Endothelial cell (in vitro differentiated cells): ENCODE results near the gene SECISBP2L. TPM values are rescaled to one million over a fixed set of nuclear protein-coding genes. Genes with fewer than 3 reads are reported as not detected.
"Not testable (repeated sequence)": the region's sequence is repeated elsewhere in the genome, so short reads cannot be mapped to it uniquely, and the experiment has no call there.

Experiments used
- DNase-seq: peaks from one replicate; pipeline ENCODE4 v3.0.0; 2021; ENCODE audit warnings: low spot score
- H3K27ac Mint-ChIP-seq: one replicate; pipeline ENCODE4 v1.8.0; 2021; ENCODE audit warnings: mixed read lengths, inconsistent platforms; ENCODE audit not compliant: unreplicated experiment
- H3K27me3 Mint-ChIP-seq: one replicate; pipeline ENCODE4 v1.8.0; 2021; ENCODE audit warnings: mild to moderate bottlenecking, moderate library complexity, mixed read lengths, inconsistent platforms; ENCODE audit not compliant: unreplicated experiment
- H3K36me3 Mint-ChIP-seq: one replicate; pipeline ENCODE4 v1.8.0; 2021; ENCODE audit warnings: mild to moderate bottlenecking, low read depth, mixed read lengths, inconsistent platforms; ENCODE audit not compliant: unreplicated experiment
- H3K4me1 Mint-ChIP-seq: one replicate; pipeline ENCODE4 v1.8.0; 2021; ENCODE audit warnings: mild to moderate bottlenecking, mixed read lengths, inconsistent platforms; ENCODE audit not compliant: unreplicated experiment
- H3K4me3 Mint-ChIP-seq: one replicate; pipeline ENCODE4 v1.8.0; 2021; ENCODE audit warnings: mild to moderate bottlenecking, mixed read lengths, inconsistent platforms; ENCODE audit not compliant: unreplicated experiment
- H3K9me3 Mint-ChIP-seq: one replicate; pipeline ENCODE4 v1.8.0; 2021; ENCODE audit warnings: mixed read lengths, inconsistent platforms; ENCODE audit not compliant: unreplicated experiment
- total RNA-seq: library from RNA; stranded (reverse); fragmentation: NEBNext Ultra II Directional; extraction: Animal tissue kit (Norgen Biotek cat#: 25700); gene quantifications from one replicate; pipeline ENCODE4 v1.2.1, GENCODE V29; 2021; ENCODE audit not compliant: unreplicated experiment
- TF ChIP-seq, protein P1 (sequence below): fragments of 200-600 bp; sonication (generic); IDR thresholded peaks from one replicate; pipeline ENCODE4 v1.5.0; 2021; ENCODE audit warnings: antibody characterized with exemption; ENCODE audit not compliant: unreplicated experiment

Gene SECISBP2L
- total RNA-seq, 1 donor from 2014 or later, result 44.3 TPM

DNA sequence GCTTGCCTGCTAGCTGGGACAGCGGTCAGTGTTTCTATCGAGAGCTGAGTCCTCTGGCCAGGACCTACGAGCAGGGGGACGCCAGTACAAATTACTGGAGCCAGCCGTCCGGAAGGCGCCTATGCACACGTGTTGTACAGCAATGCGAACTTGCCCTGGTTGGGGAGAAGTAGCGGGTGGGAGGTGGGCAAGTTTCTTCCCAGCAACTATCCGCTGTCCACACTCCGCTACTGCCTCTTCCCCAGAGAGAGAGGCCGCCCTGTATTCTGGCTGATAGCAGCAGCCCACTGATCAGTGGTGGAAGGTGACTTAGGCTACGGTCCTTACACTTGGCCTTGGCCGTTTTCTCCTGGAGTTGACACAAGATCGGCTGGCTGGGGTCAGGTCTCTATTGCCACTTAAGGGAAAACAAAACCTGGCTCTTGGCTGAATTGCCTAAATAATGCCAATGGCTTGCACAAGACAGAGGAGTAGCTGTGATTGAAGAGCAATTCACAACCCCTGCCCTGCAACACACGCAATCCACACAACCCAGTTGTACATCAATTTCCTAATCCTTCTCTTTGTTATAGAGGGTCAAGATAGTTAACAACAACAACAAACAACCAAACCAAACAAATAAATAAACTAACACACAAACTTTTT lies 69.7 kb downstream of the SECISBP2L start:
- H3K36me3 Mint-ChIP-seq, result no peaks in the 10 kb centered on the region
- no peak overlapping the region for H3K27ac Mint-ChIP-seq
- H3K4me1 Mint-ChIP-seq, result peaks cover 7% of the 10 kb centered on the region
- TF ChIP-seq, protein P1, sequence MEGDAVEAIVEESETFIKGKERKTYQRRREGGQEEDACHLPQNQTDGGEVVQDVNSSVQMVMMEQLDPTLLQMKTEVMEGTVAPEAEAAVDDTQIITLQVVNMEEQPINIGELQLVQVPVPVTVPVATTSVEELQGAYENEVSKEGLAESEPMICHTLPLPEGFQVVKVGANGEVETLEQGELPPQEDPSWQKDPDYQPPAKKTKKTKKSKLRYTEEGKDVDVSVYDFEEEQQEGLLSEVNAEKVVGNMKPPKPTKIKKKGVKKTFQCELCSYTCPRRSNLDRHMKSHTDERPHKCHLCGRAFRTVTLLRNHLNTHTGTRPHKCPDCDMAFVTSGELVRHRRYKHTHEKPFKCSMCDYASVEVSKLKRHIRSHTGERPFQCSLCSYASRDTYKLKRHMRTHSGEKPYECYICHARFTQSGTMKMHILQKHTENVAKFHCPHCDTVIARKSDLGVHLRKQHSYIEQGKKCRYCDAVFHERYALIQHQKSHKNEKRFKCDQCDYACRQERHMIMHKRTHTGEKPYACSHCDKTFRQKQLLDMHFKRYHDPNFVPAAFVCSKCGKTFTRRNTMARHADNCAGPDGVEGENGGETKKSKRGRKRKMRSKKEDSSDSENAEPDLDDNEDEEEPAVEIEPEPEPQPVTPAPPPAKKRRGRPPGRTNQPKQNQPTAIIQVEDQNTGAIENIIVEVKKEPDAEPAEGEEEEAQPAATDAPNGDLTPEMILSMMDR, result no peak
- DNase-seq, result no peak
- H3K9me3 Mint-ChIP-seq, result no peaks in the 10 kb centered on the region
- H3K4me3 Mint-ChIP-seq, result no peak overlapping the region
- H3K27me3 Mint-ChIP-seq, result peaks cover 3% of the 10 kb centered on the region

DNA sequence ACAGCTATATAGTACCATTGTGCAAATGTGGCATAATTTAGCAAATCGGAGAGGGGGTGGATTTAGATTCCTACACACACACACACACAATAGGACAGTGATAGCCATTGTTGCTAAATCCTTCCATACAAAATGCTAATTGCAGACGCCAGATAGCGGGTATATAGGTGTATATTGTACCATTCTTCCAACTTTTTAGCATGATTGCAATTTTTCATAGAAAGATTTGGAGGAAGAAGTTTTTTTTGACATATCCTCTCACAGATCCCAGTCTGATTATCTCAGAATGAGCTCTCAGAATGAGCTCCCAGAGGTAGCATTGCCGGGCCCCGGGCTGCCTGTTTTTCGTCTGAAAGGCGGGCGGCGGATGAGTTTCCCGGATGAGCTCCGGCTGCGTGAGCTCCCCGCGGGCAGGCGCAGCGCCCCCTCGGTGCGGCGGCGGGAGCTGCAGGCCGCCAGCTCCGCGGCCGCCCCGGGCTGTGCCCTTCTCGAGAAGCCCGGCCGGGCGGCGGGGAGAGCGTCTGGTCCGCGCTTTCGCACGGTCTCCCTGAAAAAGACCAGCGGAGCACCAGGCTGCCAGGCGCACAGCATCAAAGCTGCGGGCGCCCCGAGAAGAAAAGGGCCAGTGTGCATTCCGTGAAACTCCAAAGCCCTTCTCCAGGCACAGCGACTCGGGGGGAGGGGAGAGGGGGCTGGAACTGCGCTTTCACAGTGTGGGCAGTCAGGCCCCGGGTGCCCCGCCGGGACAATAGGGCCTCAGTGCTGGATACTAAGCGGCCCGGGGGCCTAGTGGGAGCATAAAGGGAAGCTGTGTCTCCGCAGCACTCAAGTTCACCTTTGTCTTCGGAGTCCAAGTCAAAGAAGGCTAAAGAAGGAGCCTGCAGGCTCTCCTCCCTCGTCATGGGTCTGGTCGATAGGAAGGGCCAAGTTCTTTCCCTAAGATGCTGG lies 70.5 kb downstream of the SECISBP2L start:
- Mint-ChIP-seq H3K36me3 (no peaks in the 10 kb centered on the region), H3K4me3 (peak overlapping the region; percentile 62), H3K27me3 (peaks cover 3% of the 10 kb centered on the region), H3K9me3 (no peaks in the 10 kb centered on the region), H3K4me1 (peaks cover 7% of the 10 kb centered on the region), H3K27ac (peak overlapping the region; percentile 48)
- peak; percentile 95 for DNase-seq
- TF ChIP-seq, protein P1, result peak; percentile 96

DNA sequence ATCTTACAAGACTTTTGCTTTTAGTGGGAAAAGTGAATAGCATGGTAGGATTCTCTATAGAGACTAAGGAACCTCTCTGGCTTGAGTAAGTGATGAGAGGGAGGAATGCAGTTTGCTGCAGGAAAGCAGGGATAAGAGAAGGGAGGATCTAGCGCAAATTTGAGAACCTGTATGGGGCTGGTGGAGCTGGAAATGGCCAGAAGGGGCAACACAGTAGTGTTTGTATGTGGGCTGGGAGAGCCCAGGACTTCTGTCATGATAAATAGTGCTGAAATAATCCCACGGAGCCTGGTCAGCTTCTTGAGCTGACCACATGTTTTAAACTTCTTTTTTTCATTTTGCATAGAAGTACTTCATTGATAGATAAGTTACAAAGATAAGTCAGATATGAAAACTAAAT lies 71.4 kb downstream of the SECISBP2L start:
- no peaks in the 10 kb centered on the region for H3K36me3 Mint-ChIP-seq
- H3K4me1 Mint-ChIP-seq, result peaks cover 7% of the 10 kb centered on the region
- no peaks in the 10 kb centered on the region for H3K9me3 Mint-ChIP-seq
- H3K27ac Mint-ChIP-seq, result no peak overlapping the region
- DNase-seq, result no peak
- TF ChIP-seq, protein P1, result no peak
- H3K27me3 Mint-ChIP-seq, result peaks cover 3% of the 10 kb centered on the region
- no peak overlapping the region for H3K4me3 Mint-ChIP-seq

DNA sequence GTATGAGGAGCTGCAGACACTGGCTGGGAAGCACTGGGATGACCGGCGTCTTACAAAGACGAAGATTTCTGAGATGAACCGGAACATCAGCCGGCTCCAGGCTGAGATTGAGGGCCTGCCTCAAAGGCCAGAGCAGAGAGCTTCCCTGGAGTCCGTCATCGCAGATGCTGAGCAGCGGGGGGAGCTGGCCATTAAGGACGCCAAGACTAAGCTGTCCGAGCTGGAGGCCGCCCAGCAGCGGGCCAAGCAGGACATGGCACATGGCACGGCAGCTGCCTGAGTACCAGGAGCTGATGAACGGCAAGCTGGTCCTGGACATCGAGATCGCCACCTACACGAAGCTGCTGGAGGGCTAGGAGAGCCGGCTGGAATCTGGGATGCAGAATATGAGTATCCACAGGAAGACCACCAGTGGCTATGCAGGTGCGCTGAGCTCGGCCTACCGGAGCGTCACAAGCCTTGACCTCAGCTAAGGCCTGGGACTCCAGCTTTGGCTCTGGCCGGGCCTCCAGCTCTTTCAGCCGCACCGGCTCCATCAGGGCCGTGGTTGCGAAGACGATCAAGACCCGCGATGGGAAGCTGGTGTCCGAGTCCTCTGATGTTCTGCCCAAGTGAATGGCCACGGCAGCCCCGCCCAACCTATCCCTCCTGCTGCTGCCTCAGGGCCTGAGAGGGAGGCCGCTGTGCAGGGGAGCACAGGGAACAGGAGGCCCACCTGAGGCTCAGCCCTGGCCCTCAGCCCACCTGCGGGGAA lies 73.3 kb downstream of the SECISBP2L start:
- no peaks in the 10 kb centered on the region for H3K36me3 Mint-ChIP-seq
- peaks cover 3% of the 10 kb centered on the region for H3K27me3 Mint-ChIP-seq
- no peaks in the 10 kb centered on the region for H3K9me3 Mint-ChIP-seq
- no peak overlapping the region for H3K27ac Mint-ChIP-seq
- H3K4me3 Mint-ChIP-seq, result no peak overlapping the region
- H3K4me1 Mint-ChIP-seq, result peaks cover 7% of the 10 kb centered on the region
- TF ChIP-seq, protein P1, result no peak
- DNase-seq, result no peak

DNA sequence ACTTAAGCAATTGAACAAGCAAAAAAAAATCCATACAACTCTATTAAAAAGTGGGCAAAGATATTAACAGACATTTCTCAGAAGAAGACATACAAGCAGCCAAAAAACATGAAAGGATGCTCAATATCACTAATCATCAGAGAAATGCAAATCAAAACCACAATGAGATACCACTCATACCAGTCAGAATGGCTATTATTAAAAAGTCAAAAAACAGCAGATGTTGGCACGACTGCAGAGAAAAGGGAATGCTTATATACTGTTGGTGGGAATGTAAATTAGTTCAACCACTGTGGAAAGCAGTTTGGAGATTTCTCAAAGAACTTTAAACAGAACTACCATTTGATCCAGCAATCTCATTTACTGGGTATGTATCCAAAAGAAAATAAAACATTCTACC lies 75.3 kb downstream of the SECISBP2L start:
- DNase-seq, H3K4me3 Mint-ChIP-seq, H3K36me3 Mint-ChIP-seq, H3K27ac Mint-ChIP-seq, H3K9me3 Mint-ChIP-seq, H3K27me3 Mint-ChIP-seq: not testable (repeated sequence)
- peaks cover 10% of the 10 kb centered on the region for H3K4me1 Mint-ChIP-seq
